Lung (tissue), 12 donors: ENCODE data around the gene METTL24. TPM values are rescaled to one million over a fixed set of nuclear protein-coding genes. Genes with fewer than 3 reads are reported as not detected.
"Not testable (repeated sequence)": the region's sequence is repeated elsewhere in the genome, so short reads cannot be mapped to it uniquely, and the experiment has no call there.

Experiments
- ATAC-seq: fragments of 200-7000 bp; cut with Tn5 transposase; one replicate; pipeline ENCODE4 v1.9.1; 2020; ENCODE audit warnings: moderate number of reproducible peaks; ENCODE audit not compliant: insufficient read depth, low FRiP score
- DNase-seq, 3 donors: peaks; one replicate each; pipeline ENCODE4 v3.0.0-alpha.2; 2013 to 2017
- H3K27ac ChIP-seq, 2 donors: one replicate each; pipeline ENCODE4 v1.5.1; 2013; ENCODE audit warnings: mild to moderate bottlenecking in 2 of 2, moderate library complexity in 2 of 2, control low read depth in 1 of 2, inconsistent platforms in 1 of 2, low read depth in 1 of 2, low read length in 1 of 2
- H3K27me3 ChIP-seq, 3 donors: one replicate each; pipeline ENCODE4 v1.5.1; 2013; ENCODE audit warnings: low read length in 2 of 3; ENCODE audit not compliant: control insufficient read depth in 3 of 3, insufficient read depth in 3 of 3
- H3K36me3 ChIP-seq, 4 donors: one replicate each; pipeline ENCODE4 v1.5.1; 2013; ENCODE audit warnings: low read length in 4 of 4, mild to moderate bottlenecking in 1 of 4, moderate library complexity in 1 of 4; ENCODE audit not compliant: control insufficient read depth in 4 of 4, insufficient read depth in 4 of 4
- H3K4me1 ChIP-seq, 5 donors: one replicate each; pipeline ENCODE4 v1.5.1; 2013; ENCODE audit warnings: low read length in 5 of 5, mild to moderate bottlenecking in 2 of 5, moderate library complexity in 1 of 5; ENCODE audit not compliant: control insufficient read depth in 5 of 5, insufficient read depth in 5 of 5
- H3K4me3 ChIP-seq: one replicate; pipeline ENCODE4 v1.5.1; 2013; ENCODE audit warnings: mild to moderate bottlenecking, control low read depth, moderate library complexity
- H3K9ac ChIP-seq, 2 donors: one replicate each; pipeline ENCODE4 v1.5.1; 2013; ENCODE audit warnings: low read length in 2 of 2, control low read depth in 1 of 2; ENCODE audit not compliant: insufficient read depth in 1 of 2
- H3K9me3 ChIP-seq, 4 donors: one replicate each; pipeline ENCODE4 v1.5.1; 2013; ENCODE audit warnings: low read length in 3 of 4, mild to moderate bottlenecking in 1 of 4, moderate library complexity in 1 of 4; ENCODE audit not compliant: control insufficient read depth in 4 of 4, insufficient read depth in 3 of 4
- CTCF ChIP-seq: IDR thresholded peaks from 2 replicates; pipeline ENCODE4 v1.5.1; 2012; ENCODE audit warnings: mild to moderate bottlenecking; ENCODE audit errors: control extremely low read depth, extremely low read depth
- WGBS, 2 donors: extraction: QIAGEN DNeasy Blood & Tissue Kit; methylation state at CpG; one replicate each; pipeline ENCODE4 v1.1.7; 2013; 5-methylcytosine and 5-hydroxymethylcytosine counted together
- polyA plus RNA-seq, 2 donors: library from polyadenylated mRNA; stranded (reverse); fragments of 200-250 nt; gene quantifications; one replicate each; pipeline ENCODE4 v1.2.1, GENCODE V29; 2013
- total RNA-seq, 2 donors: library from RNA; depleted of rRNA in 1 of 2; stranded (reverse); fragments of >200 nt in 1 of 2; gene quantifications; one replicate each; pipeline ENCODE4 v1.2.1, GENCODE V29; 2014 to 2021
- donor health status: control.
- donor health status: control.
- donor health status: Bipolar disorder and iron deficiency.
- donor health status: healthy.
- donor health status: DM: yes; HTN: yes; CAD: no.

Gene METTL24
- total and polyA plus RNA-seq, 4 donors = 0.73 to 3.7 (median 2.0) TPM; not detected in 1

- H3K27me3 ChIP-seq = peaks cover 0 to 2% (median 0%) of the 10 kb centered on the region in 3 donors
- WGBS, 2 donors = 83 to 90% methylated on average over 4 of the region's 4 CpGs
- ATAC-seq = no peak
- no peaks in the 10 kb centered on the region for H3K9me3 ChIP-seq
- peaks cover 0 to 16% (median 5%) of the 10 kb centered on the region in 5 donors for H3K4me1 ChIP-seq
- no peak for DNase-seq
- no peaks in the 10 kb centered on the region for H3K36me3 ChIP-seq
- H3K27ac ChIP-seq = no peak overlapping the region
- TF ChIP-seq CTCF = no peak
- no peak overlapping the region for H3K4me3 ChIP-seq
- H3K9ac ChIP-seq = peak overlapping the region in 1 of 2 donors; percentile 28
Observed at GRCh38 chr6:110351986-110352385, 6.2 kb downstream of the METTL24 start.

- WGBS, 2 donors = 73 to 90% methylated on average over 3 of the region's 3 CpGs
- DNase-seq (no peak), ATAC-seq (no peak)
- Histone ChIP-seq H3K9me3 (no peaks in the 10 kb centered on the region), H3K27ac (no peak overlapping the region), H3K4me1 (peaks cover 0 to 14% (median 5%) of the 10 kb centered on the region in 5 donors), H3K9ac (no peak overlapping the region), H3K4me3 (no peak overlapping the region), H3K27me3 (peaks cover 0 to 2% (median 0%) of the 10 kb centered on the region in 3 donors), H3K36me3 (no peaks in the 10 kb centered on the region)
- TF ChIP-seq CTCF = no peak
Observed at GRCh38 chr6:110351546-110351945, 6.6 kb downstream of the METTL24 start.

GRCh38 chr6:110350593-110350992 is 7.6 kb downstream of the METTL24 start:
- H3K9me3 ChIP-seq, H3K36me3 ChIP-seq, ATAC-seq, DNase-seq, H3K9ac ChIP-seq, H3K4me3 ChIP-seq, H3K27me3 ChIP-seq, H3K27ac ChIP-seq: not testable (repeated sequence)
- WGBS, 2 donors = 94 to 99% methylated on average over 7 of the region's 7 CpGs
- H3K4me1 ChIP-seq = peaks cover 0 to 14% (median 5%) of the 10 kb centered on the region in 5 donors

- H3K27ac ChIP-seq = no peak overlapping the region
- H3K4me1 ChIP-seq = peaks cover 0 to 14% (median 3%) of the 10 kb centered on the region in 5 donors
- ATAC-seq (no peak), DNase-seq (no peak)
- H3K27me3 ChIP-seq = no peaks in the 10 kb centered on the region
- H3K4me3 ChIP-seq = no peak overlapping the region
- 93% methylated on average over 11 of the region's 11 CpGs for WGBS, 2 donors
- no peak for TF ChIP-seq CTCF
- no peak overlapping the region for H3K9ac ChIP-seq
- no peaks in the 10 kb centered on the region for H3K36me3 ChIP-seq
- H3K9me3 ChIP-seq = no peaks in the 10 kb centered on the region
Observed at GRCh38 chr6:110348961-110349690, 9.0 kb downstream of the METTL24 start.
